ENCODE measurements around the gene ABCC8.

Gene ABCC8

DNA sequence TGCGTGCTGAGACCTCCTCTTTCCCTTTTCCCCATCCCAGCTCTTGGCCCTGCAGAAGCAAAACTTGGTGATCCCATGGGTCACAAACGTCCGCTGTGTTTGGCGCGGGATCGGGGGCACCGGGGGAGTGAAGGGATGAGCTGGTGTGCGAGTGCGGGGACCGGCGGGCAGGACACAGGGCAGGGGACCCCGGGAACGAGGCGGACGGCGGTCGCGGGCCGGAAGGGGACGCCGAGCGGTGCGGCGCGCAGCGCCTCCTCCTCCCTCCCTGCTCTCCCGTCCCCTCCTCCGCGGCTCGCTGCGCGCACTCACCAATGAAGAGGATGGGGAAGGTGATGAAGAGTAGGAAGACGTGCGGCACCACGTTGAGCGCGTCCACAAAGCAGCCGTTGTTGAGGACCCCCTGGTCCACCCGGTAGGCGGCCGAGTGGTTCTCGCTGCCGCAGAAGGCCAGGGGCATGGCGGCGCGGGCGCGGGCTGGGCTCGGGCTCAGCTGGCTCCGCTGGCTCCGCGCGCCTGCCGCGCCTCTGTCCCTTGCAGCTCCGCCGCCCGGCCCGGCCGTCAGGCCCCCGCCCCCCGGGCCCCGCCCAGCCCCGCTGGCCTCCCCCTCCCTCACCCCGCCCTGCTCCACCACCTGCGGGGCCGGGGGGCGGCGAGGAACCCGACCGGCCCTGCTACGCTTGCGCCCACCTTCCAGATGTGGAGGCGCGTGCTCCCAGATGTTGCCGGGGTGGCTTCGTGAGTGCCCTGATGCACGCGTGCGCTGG, at the start of gene ABCC8:
ABCC8 (minus strand) TSS at position 529 of the 767 bp plus-strand sequence; CDS start at position 460, 69 bp downstream.
- DNase-seq, result peak; percentile 79

- no peak for DNase-seq
Measured at GRCh38 chr11:17526326-17526725, 49.7 kb upstream of the ABCC8 start.

DNA sequence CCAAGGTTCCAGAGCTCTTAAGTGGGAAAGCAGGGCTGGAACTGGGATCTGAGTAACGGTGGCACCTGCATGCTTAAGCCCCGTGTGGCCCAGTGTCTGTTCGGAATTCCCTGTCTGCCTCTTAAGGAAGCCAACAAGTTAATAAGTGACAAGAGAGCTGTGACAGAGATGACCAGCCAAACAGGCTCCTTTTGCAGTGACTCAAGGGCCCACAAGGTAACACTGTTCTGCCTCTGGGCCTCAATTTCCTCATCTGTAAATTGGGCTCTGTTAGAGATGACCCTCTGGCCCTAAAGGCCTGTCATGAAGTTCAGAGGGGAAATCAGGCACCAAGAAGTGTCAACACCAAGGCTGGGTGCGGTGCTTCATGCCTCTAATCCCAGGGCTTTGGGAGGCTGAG, 48.9 kb upstream of the ABCC8 start:
- DNase-seq, result no peak

- DNase-seq, result no peak
Measured at GRCh38 chr11:17524221-17524620, 47.6 kb upstream of the ABCC8 start.

DNA sequence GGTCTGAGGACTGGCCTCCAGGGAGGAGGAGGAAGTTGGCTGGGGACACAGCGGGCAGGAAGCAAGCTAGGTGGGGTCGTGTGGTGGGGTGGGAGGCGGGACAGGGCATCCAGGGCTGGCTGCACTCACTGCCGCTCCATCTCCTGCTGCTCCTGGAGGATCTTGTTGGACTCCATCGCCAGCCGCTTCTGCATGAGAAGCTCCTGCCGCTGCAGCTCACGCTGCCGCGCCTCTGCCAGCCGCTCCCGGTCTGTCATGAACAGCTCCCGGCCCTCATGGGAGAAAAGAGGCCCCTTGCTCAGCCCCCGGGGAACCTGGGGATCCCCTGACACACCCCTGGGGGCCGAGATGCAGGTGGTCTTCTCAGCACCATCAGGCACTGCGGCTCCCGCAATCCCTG, 46.0 kb upstream of the ABCC8 start:
- DNase-seq, result no peak

DNA sequence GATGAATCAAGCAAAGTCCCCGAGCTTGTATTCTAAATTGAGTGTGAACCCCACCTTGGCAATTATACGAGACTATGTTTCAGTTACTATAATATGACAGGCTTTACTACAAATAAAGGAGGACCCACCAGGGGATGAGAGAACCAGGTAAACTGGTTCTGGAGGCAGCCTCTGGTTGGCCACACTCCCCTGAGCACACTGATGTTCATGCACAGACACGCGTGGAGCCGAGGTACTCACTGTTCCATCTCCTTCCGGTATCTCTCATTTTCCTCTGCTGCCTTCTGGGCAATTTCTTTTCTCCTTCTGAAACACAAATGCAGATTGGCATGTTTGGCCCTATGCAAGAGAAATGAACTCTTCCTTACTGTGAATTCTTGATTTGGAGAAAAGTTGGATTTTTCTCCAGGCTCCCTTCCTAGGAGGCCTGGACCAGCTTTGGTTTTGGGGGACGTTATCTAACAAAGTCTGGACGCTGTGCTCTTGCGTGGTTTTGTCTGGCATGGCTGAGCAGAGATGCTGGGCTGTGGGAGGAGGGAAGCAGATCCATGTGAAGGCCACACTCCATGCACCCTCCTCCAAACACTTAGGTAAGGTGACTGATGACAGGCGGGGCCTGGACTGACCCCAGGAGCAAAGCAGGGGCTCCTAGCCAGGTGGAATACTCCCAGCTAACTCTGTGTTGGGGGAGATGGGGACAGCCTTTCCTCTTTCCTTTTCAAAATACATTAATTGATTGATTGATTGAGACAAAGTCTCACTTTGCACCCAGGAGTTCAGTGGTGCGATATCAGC, 44.7 kb upstream of the ABCC8 start:
- DNase-seq, result no peak

- peak; percentile 77 for DNase-seq
Measured at GRCh38 chr11:17519061-17519885, 42.6 kb upstream of the ABCC8 start.

- no peak for DNase-seq
Measured at GRCh38 chr11:17518366-17518765, 41.7 kb upstream of the ABCC8 start.

- DNase-seq, result no peak
Measured at GRCh38 chr11:17517186-17517585, 40.5 kb upstream of the ABCC8 start.

DNA sequence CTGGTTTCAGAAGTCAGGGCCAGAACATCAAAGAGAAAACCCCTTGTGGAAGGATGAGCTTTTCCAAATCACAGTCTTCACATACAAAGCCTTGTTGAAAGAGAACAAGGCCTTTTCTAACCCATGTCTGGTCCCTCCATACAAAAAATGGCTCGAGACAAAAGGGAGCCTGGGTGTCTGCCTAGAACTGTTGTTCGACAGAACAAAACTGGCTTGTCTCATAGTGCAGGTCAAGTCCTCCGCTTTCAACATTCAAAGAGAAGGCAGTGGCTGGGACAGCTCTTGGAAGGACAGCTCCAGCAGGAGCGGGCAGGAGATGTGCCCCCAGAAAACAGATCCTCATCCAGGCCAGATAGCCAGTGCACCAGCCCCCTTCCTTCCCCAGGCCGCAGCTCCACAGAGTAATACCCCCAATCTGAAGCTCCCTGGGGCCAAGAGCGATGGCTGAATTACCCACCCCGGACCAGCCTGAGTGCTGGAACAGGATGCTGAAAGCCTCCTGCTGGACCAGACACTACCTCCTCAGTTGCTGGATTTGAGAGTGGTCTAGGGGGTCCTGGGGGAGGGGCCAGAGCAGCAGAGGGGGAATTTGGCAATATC, 40.0 kb upstream of the ABCC8 start:
- DNase-seq, result no peak

DNA sequence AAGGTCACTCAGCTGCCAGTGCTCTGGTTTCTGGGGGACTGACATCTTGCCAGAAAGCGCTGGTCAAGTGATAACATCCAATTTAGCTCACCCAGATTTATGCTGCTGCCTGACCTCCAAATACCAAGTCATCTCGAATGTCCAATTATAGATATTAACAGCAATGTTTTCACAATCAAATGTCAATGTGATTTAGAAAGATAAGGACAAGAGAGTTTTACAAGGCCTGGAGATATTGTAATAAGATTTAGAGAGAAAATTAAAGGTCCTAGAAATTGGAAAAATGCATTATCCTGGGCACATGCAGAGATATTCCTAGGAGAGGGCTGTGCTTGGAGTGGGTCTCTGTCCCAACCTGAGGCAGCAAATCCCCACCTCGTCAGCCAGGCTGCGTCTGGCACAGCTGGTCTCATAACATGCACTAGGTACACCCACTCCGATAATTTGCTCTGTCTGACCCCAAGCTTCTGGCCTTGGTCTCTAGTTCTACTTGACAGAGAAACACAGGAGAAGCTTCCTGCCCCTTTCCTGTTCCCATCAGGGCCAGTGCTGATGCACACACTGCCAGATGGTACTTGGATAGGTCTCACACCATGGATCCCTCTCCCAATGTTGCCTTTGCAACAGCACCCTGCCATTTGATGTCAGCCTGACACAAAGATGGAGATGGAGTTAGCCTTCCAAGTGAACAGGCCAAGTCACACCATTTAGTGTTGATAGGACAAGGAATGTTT, 39.0 kb upstream of the ABCC8 start:
- peak; percentile 13 for DNase-seq

GRCh38 chr11:17514476-17514875, 37.8 kb upstream of the ABCC8 start:
- DNase-seq, result no peak

GRCh38 chr11:17513853-17514252, 37.2 kb upstream of the ABCC8 start:
- DNase-seq, result no peak

GRCh38 chr11:17512101-17512500, 35.5 kb upstream of the ABCC8 start:
- no peak for DNase-seq

DNA sequence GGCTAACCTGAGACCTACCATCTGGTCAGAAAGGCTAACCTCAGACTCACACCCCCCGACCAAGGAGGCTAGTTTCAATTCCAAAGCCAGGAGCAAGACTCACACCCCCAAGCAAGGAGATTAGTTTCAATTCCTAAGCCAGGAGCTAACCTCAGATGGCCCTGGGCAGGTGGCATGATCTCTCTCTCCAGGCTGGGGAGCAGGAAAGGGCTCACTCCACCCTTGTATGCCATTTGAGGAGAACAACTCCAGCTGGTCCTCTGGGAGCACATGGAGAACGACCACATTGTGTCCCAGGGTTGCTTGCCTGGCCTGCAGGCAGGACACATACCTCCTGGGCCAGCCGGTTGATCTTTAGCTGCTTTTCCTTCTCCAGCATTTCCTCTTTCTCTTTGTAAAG, 34.9 kb upstream of the ABCC8 start:
- no peak for DNase-seq

DNA sequence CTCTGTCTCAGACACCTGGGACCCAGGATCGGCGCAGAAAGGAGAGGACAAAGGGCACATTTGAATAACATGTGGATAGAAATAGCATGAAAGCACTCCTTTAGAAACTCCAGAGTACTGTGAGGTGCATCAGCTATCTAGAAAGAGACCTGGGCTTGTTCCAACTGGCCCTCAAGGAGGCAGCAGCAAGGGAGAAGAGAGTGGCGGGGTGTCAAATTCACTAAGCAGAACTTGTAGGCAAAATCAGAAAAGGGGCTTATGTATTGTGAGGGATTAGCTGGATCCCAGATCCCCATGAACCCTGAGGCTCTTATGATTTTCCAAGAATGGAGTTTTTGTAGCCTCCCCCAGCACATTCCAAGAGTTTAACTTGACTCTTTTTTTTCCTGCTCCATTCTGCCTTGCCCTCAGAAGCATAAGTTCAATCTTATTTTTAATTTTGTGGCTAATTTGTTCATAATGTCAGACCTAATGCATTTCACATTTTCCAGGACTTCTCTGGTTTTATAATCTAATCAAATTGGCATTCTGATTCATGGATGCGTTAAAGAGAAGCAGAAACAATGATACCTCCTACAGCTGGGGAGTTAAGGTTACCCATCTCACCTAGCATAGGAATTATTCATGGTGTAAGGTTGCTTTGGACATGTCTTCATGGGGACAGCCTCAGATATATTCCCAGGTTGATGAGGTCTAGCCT, 34.0 kb upstream of the ABCC8 start:
- no peak for DNase-seq

DNA sequence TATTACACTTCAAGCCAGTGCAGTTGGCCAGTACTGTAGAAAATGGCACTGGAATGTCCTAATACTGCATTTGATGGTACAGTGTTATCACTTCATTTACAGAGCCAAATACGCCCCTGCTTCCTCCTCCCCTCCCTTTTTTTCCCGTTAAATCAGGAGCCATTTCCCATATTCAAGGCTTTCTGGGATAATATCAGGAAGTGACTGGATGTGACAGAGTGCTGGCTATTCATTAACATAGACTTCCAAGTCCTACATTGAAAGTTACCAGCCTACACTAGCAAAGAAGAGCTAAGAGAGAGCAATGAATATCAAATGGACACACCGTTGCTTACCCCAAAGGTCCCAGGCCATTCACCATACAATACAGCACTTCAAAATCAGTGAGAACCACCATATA, 32.1 kb upstream of the ABCC8 start:
- DNase-seq, result no peak

- DNase-seq, result no peak
Measured at GRCh38 chr11:17508306-17508705, 31.7 kb upstream of the ABCC8 start.

- DNase-seq, result no peak
Measured at GRCh38 chr11:17507773-17508172, 31.1 kb upstream of the ABCC8 start.

GRCh38 chr11:17506942-17507341, 30.3 kb upstream of the ABCC8 start:
- no peak for DNase-seq

DNA sequence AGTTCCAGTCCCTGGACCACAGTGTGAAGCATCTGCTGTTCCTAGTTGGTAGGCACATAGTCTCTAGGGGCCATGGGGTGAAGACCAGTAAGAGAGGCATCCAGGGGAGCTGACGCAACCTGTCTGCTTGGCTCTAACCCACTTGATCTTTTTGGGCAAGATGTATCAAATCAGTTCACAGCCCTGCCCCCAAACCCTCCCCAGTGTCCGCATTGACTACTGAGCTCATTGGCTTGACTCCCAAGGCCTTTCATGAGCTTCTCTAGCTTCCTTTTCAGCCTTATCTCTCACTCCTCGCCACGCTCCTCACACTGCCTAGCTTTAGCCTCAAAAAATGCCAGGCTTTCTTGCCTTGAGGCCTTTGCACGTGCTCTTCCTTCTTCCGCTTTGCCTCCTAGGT, 29.7 kb upstream of the ABCC8 start:
- DNase-seq, result no peak

DNA sequence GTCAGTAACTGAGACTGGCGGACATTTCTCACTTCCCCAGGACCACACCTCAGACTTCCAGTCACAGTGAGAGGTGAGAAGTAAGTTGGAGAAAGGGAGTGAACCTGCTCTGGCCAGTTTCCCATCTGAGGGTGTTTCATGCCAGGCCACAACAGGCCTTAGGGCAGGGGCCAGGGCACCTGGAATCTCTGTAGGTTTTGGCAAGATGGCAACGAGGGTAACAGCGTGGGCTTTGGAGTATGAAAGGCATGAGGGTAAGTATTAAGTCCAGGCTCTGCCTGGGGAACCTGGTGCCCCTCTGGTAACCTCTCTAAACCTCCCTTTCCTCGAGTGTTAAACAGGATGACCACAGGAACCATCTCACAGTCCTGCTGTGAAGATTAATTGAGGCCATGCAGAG, 28.5 kb upstream of the ABCC8 start:
- DNase-seq, result no peak

Data from NCI-H69 (cell line).